ENCODE measurements around the gene LOXL1. TPM values are rescaled to one million over a fixed set of nuclear protein-coding genes. Genes with fewer than 3 reads are reported as not detected.

Gene LOXL1
- polyA plus RNA-seq, 1 experiment = 92.9 TPM

GRCh38 chr15:73952913-73953750 is 26.9 kb downstream of the LOXL1 start:
- ChIA-PET CTCF (interaction anchor here (1.6 kb wide), 1 partner anchor 10 kb away, joined by 9 read pairs; no protein-coding TSS in a partner anchor), POLR2A (no interaction called here)
- no peak for DNase-seq (ENCODE audit: low read depth)
- Histone ChIP-seq H3K27me3 (ENCODE audit: control insufficient read depth, insufficient read depth, low read length) (no peaks in the 10 kb centered on the region), H3K36me3 (ENCODE audit: control insufficient read depth, insufficient read depth, low read length) (peaks cover 23% of the 10 kb centered on the region), H3K4me3 (ENCODE audit: low read depth, low read length) (no peak overlapping the region)
- no peak for TF ChIP-seq CTCF (IDR thresholded peaks at IDR 0.05; ENCODE audit: insufficient read depth, low read depth, low read length)

GRCh38 chr15:73954188-73955145 is 28.2 kb downstream of the LOXL1 start:
- ChIA-PET CTCF (interaction anchor here (1.2 to 1.6 kb wide), 3 partner anchors 9 to 27 kb away, joined by 4 to 9 read pairs (median 5); no protein-coding TSS in a partner anchor), POLR2A (no interaction called here)
- Histone ChIP-seq H3K36me3 (ENCODE audit: control insufficient read depth, insufficient read depth, low read length) (peaks cover 16% of the 10 kb centered on the region), H3K4me3 (ENCODE audit: low read depth, low read length) (no peak overlapping the region), H3K27me3 (ENCODE audit: control insufficient read depth, insufficient read depth, low read length) (no peaks in the 10 kb centered on the region)
- TF ChIP-seq CTCF (IDR thresholded peaks at IDR 0.05; ENCODE audit: insufficient read depth, low read depth, low read length) = no peak
- DNase-seq (ENCODE audit: low read depth) = no peak

- ChIA-PET CTCF (interaction anchor here (1.5 to 1.8 kb wide), 2 partner anchors 9 to 27 kb away, joined by 4 to 6 read pairs; no protein-coding TSS in a partner anchor), POLR2A (no interaction called here)
- TF ChIP-seq CTCF (IDR thresholded peaks at IDR 0.05; ENCODE audit: insufficient read depth, low read depth, low read length) = no peak
- DNase-seq (ENCODE audit: low read depth) = no peak
- Histone ChIP-seq H3K4me3 (ENCODE audit: low read depth, low read length) (no peak overlapping the region), H3K27me3 (ENCODE audit: control insufficient read depth, insufficient read depth, low read length) (no peaks in the 10 kb centered on the region), H3K36me3 (ENCODE audit: control insufficient read depth, insufficient read depth, low read length) (peaks cover 13% of the 10 kb centered on the region)
Measured at GRCh38 chr15:73955326-73955725, 29.1 kb downstream of the LOXL1 start.

GRCh38 chr15:73955861-73956742 is 29.8 kb downstream of the LOXL1 start:
- TF ChIP-seq CTCF (IDR thresholded peaks at IDR 0.05; ENCODE audit: insufficient read depth, low read depth, low read length) = no peak
- Histone ChIP-seq H3K27me3 (ENCODE audit: control insufficient read depth, insufficient read depth, low read length) (no peaks in the 10 kb centered on the region), H3K36me3 (ENCODE audit: control insufficient read depth, insufficient read depth, low read length) (peaks cover 11% of the 10 kb centered on the region), H3K4me3 (ENCODE audit: low read depth, low read length) (no peak overlapping the region)
- ChIA-PET CTCF (interaction anchor here (1.0 to 6.2 kb wide), 6 partner anchors 8 to 92 kb away, joined by 3 to 28 read pairs (median 4); no protein-coding TSS in a partner anchor), POLR2A (interaction anchor here (1.5 kb wide), 1 partner anchor 16 kb away, joined by 6 read pairs; no protein-coding TSS in a partner anchor)
- no peak for DNase-seq (ENCODE audit: low read depth)
